HepG2 (cell line): ENCODE measurements around the gene CERS5. TPM values are rescaled to one million over a fixed set of nuclear protein-coding genes. Genes with fewer than 3 reads are reported as not detected.

Source experiments
- EEA1 ChIP-seq: sonication (generic); formaldehyde crosslinking; IDR thresholded peaks from 2 replicates; pipeline ENCODE4 v1.5.1; 2020; ENCODE audit warnings: mild to moderate bottlenecking, missing genetic modification reagents, borderline replicate concordance
- ETV6 ChIP-seq: sonication (generic); formaldehyde crosslinking; conservative IDR thresholded peaks from 2 replicates; pipeline ENCODE4 v1.4.0; 2020; ENCODE audit warnings: missing genetic modification reagents
- GZF1 ChIP-seq: sonication (generic); formaldehyde crosslinking; IDR thresholded peaks from 2 replicates; pipeline ENCODE4 v1.5.1; 2020; ENCODE audit warnings: mild to moderate bottlenecking, missing genetic modification reagents
- HDAC2 ChIP-seq: sonication (generic); formaldehyde crosslinking; IDR thresholded peaks from 2 replicates; pipeline ENCODE4 v1.4.0; 2020; ENCODE audit warnings: missing genetic modification reagents
- KDM5A ChIP-seq: fragments of 200-600 bp; sonication (generic); IDR thresholded peaks from 2 replicates; pipeline ENCODE4 v1.7.0; 2018; ENCODE audit warnings: antibody characterized with exemption, mild to moderate bottlenecking, low read length, borderline replicate concordance
- NCOA1 ChIP-seq: sonication (generic); formaldehyde crosslinking; IDR thresholded peaks from 2 replicates; pipeline ENCODE4 v1.9.0; 2021; ENCODE audit warnings: missing genetic modification reagents
- REL ChIP-seq: sonication (generic); formaldehyde crosslinking; conservative IDR thresholded peaks from 2 replicates; pipeline ENCODE4 v1.8.0; 2022; ENCODE audit warnings: mild to moderate bottlenecking, missing genetic modification reagents, moderate library complexity
- RFXANK ChIP-seq: IDR thresholded peaks from 2 replicates; pipeline ENCODE4 v1.6.1; 2016
- SNAI1 ChIP-seq: sonication (generic); formaldehyde crosslinking; IDR thresholded peaks from 2 replicates; pipeline ENCODE4 v1.5.0; 2020; ENCODE audit warnings: mild to moderate bottlenecking, missing genetic modification reagents, borderline replicate concordance
- SP5 ChIP-seq: IDR thresholded peaks from 2 replicates; pipeline ENCODE4 v1.6.1; 2016; ENCODE audit warnings: low read depth, borderline replicate concordance
- ZNF251 ChIP-seq: sonication (generic); formaldehyde crosslinking; IDR thresholded peaks from 2 replicates; pipeline ENCODE4 v1.9.0; 2021; ENCODE audit warnings: mild to moderate bottlenecking, missing genetic modification reagents
- polyA plus RNA-seq, 8 experiments: library from polyadenylated mRNA; depleted of rRNA in 3 of 8; stranded (reverse) in 7 of 8; unstranded in 1 of 8; fragments of >200 nt; fragmentation: Illumina TruSeq in 4 of 8; extraction: Trizol in 4 of 8; gene quantifications; 2 replicates each; pipeline versions ENCODE4 v1.2.1 to v1.2.3, GENCODE V29; 2011 to 2016; ENCODE audit warnings: low read depth in 4 of 8, missing spikeins in 1 of 8, mixed read lengths in 1 of 8; ENCODE audit not compliant: insufficient read depth in 1 of 8
- total RNA-seq, 5 experiments: library from RNA; depleted of rRNA; stranded (reverse); fragments of >200 nt; fragmentation: Illumina TruSeq; extraction: Trizol; gene quantifications; 2 replicates each; pipeline ENCODE4 v1.2.3, GENCODE V29; 2016; ENCODE audit warnings: low read depth in 1 of 5
- TF ChIP-seq, protein P1 (sequence below): sonication (generic); formaldehyde crosslinking; IDR thresholded peaks from 2 replicates; pipeline ENCODE4 v1.4.0; 2020; ENCODE audit warnings: missing genetic modification reagents, borderline replicate concordance
- TF ChIP-seq, protein P2 (sequence below): sonication (generic); formaldehyde crosslinking; IDR thresholded peaks from 2 replicates; pipeline ENCODE4 v1.8.1; 2023; ENCODE audit warnings: mild to moderate bottlenecking, missing genetic modification reagents, borderline replicate concordance
- TF ChIP-seq, protein P3 (sequence below): sonication (generic); formaldehyde crosslinking; IDR thresholded peaks from 2 replicates; pipeline ENCODE4 v1.8.0; 2022; ENCODE audit warnings: missing genetic modification reagents, mild to moderate bottlenecking, inconsistent platforms, borderline replicate concordance
- TF ChIP-seq, protein P4 (sequence below), 2 experiments: sonication (generic) in 1 of 2; formaldehyde crosslinking in 1 of 2; IDR thresholded peaks; 2 replicates each; pipeline versions ENCODE4 v1.4.0 to v1.6.1; 2018 to 2020; ENCODE audit warnings: missing genetic modification reagents in 2 of 2, borderline replicate concordance in 1 of 2, low read depth in 1 of 2, mild to moderate bottlenecking in 1 of 2, missing biosample characterization in 1 of 2
- TF ChIP-seq, protein P5 (sequence below): sonication (generic); formaldehyde crosslinking; IDR thresholded peaks from 2 replicates; pipeline ENCODE4 v1.4.0; 2020; ENCODE audit warnings: missing genetic modification reagents

The CERS5 gene
- total and polyA plus RNA-seq, 2 of the 13 experiments (the other 11 are each of a cell fraction or from before 2014, with no cell fraction given), result 22.3 to 48.8 TPM

DNA sequence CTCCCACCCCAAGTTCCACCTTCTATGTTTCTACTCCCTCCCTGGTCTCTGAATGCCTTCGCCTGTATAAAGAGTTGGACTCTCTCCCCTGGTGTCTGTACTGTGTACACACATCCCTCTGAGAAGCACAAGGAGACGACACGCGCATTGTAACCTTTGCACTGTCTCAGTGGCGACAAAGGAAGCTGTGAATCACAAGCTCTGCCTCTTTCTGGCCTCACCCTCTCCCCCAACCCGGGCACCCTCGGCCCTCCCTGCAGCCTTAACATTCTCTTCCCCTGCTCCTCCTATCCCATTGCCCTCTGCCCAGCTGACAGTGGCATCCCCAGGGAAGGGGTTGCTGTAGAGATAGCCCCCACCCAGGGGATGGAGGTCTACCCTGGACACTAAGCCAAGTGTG lies 84.5 kb downstream of the CERS5 start (continued):
- TF ChIP-seq, protein P1, sequence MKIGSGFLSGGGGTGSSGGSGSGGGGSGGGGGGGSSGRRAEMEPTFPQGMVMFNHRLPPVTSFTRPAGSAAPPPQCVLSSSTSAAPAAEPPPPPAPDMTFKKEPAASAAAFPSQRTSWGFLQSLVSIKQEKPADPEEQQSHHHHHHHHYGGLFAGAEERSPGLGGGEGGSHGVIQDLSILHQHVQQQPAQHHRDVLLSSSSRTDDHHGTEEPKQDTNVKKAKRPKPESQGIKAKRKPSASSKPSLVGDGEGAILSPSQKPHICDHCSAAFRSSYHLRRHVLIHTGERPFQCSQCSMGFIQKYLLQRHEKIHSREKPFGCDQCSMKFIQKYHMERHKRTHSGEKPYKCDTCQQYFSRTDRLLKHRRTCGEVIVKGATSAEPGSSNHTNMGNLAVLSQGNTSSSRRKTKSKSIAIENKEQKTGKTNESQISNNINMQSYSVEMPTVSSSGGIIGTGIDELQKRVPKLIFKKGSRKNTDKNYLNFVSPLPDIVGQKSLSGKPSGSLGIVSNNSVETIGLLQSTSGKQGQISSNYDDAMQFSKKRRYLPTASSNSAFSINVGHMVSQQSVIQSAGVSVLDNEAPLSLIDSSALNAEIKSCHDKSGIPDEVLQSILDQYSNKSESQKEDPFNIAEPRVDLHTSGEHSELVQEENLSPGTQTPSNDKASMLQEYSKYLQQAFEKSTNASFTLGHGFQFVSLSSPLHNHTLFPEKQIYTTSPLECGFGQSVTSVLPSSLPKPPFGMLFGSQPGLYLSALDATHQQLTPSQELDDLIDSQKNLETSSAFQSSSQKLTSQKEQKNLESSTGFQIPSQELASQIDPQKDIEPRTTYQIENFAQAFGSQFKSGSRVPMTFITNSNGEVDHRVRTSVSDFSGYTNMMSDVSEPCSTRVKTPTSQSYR, result peak; percentile 31; the same call in 1 of the 2 replicates
- no peak for TF ChIP-seq KDM5A
- TF ChIP-seq, protein P2, sequence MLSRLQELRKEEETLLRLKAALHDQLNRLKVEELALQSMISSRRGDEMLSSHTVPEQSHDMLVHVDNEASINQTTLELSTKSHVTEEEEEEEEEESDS (CRISPR knock-in tag), result no peak
- no peak for TF ChIP-seq SP5 (CRISPR knock-in tag)
- no peak for TF ChIP-seq NCOA1 (CRISPR knock-in tag)
- TF ChIP-seq GZF1 (CRISPR knock-in tag), result no peak
- TF ChIP-seq, protein P3, sequence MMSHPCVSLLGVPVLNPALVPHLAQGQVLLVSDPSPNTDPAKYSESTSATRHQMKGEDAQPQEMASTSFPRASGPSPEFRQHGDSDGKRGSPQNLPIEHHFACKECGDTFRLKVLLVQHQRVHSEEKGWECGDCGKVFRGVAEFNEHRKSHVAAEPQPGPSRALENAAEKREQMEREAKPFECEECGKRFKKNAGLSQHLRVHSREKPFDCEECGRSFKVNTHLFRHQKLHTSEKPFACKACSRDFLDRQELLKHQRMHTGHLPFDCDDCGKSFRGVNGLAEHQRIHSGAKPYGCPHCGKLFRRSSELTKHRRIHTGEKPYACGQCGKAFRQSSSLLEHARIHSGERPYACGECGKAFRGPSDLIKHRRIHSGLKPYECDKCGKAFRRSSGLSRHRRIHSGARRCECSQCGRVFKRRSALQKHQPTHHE, result no peak
- TF ChIP-seq ETV6 (CRISPR knock-in tag), result no peak
- TF ChIP-seq REL (CRISPR knock-in tag), result no peak
- no peak for TF ChIP-seq ZNF251 (CRISPR knock-in tag)
- peak; percentile 87 for TF ChIP-seq HDAC2 (CRISPR knock-in tag)
- TF ChIP-seq, protein P4, sequence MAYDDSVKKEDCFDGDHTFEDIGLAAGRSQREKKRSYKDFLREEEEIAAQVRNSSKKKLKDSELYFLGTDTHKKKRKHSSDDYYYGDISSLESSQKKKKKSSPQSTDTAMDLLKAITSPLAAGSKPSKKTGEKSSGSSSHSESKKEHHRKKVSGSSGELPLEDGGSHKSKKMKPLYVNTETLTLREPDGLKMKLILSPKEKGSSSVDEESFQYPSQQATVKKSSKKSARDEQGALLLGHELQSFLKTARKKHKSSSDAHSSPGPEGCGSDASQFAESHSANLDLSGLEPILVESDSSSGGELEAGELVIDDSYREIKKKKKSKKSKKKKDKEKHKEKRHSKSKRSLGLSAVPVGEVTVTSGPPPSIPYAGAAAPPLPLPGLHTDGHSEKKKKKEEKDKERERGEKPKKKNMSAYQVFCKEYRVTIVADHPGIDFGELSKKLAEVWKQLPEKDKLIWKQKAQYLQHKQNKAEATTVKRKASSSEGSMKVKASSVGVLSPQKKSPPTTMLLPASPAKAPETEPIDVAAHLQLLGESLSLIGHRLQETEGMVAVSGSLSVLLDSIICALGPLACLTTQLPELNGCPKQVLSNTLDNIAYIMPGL (CRISPR knock-in tag; IDR thresholded peaks at IDR 0.05; ENCODE audit: borderline replicate concordance in 1 of 2, low read depth in 1 of 2), result peak in 1 of 2 experiments; percentile 71; a peak in 1 of 4 replicates
- TF ChIP-seq RFXANK, result no peak
- TF ChIP-seq, protein P5, sequence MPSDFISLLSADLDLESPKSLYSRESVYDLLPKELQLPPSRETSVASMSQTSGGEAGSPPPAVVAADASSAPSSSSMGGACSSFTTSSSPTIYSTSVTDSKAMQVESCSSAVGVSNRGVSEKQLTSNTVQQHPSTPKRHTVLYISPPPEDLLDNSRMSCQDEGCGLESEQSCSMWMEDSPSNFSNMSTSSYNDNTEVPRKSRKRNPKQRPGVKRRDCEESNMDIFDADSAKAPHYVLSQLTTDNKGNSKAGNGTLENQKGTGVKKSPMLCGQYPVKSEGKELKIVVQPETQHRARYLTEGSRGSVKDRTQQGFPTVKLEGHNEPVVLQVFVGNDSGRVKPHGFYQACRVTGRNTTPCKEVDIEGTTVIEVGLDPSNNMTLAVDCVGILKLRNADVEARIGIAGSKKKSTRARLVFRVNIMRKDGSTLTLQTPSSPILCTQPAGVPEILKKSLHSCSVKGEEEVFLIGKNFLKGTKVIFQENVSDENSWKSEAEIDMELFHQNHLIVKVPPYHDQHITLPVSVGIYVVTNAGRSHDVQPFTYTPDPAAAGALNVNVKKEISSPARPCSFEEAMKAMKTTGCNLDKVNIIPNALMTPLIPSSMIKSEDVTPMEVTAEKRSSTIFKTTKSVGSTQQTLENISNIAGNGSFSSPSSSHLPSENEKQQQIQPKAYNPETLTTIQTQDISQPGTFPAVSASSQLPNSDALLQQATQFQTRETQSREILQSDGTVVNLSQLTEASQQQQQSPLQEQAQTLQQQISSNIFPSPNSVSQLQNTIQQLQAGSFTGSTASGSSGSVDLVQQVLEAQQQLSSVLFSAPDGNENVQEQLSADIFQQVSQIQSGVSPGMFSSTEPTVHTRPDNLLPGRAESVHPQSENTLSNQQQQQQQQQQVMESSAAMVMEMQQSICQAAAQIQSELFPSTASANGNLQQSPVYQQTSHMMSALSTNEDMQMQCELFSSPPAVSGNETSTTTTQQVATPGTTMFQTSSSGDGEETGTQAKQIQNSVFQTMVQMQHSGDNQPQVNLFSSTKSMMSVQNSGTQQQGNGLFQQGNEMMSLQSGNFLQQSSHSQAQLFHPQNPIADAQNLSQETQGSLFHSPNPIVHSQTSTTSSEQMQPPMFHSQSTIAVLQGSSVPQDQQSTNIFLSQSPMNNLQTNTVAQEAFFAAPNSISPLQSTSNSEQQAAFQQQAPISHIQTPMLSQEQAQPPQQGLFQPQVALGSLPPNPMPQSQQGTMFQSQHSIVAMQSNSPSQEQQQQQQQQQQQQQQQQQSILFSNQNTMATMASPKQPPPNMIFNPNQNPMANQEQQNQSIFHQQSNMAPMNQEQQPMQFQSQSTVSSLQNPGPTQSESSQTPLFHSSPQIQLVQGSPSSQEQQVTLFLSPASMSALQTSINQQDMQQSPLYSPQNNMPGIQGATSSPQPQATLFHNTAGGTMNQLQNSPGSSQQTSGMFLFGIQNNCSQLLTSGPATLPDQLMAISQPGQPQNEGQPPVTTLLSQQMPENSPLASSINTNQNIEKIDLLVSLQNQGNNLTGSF (CRISPR knock-in tag), result no peak
- no peak for TF ChIP-seq SNAI1
- TF ChIP-seq EEA1 (CRISPR knock-in tag), result no peak
